ENCODE results near the gene MAPRE3.

Gene MAPRE3

DNA sequence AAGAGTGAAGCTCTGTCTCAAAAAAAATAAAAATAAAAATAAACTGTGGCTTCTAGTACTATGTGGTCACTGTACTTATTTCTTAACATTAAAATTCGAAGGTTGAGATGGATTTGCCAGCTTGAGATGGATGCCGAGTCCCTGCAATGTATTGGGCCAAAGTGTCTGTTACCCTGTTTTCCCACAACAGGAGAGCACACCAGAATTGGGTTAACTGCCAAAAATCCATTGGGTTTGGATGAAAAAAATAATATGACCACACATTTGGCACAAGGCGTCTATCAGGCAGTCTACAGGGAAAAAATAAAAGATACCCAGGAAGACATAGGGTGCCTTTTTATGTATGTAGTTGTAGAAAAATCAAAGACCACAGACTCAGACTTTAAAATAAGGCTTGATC lies 19.2 kb upstream of the MAPRE3 start:
- DNase-seq, result no peak

DNA sequence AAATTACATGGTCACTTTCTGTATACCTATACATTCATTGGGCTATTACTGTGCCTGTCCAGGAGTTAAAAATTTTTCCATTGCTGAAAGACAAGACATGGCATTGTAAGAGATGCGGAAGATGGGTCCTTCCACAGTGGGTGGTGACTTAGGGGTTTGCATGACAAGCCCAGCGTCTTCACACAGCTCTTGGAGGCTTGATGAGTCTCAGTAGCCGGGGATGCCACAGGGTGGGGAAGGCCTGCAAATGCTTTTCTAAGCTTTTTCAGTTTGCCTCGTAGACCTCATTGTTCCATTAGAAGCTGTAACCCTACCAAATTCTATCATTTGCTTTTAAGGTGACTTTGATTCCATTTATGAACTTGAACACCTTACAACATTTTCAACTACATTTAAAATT lies 18.1 kb upstream of the MAPRE3 start:
- no peak for DNase-seq

DNA sequence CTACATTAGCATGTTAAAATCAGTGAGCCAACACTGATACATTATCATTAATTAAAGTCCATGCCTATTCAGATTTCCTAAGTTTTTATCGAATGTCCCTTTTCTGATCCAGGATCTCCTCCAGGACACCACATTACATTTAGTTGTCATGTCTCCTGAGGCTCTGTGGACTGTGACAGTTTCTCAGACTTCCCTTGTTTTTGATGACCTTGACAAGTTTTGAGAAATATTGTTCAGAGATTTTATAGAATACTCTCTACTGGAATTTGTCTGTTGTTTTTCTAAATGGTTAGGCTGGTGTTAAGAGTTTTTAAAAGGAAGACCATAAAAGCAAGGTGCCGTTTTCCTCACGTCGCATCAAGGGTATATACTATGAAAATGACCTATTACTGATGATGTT lies 16.3 kb upstream of the MAPRE3 start:
- DNase-seq, result no peak

DNA sequence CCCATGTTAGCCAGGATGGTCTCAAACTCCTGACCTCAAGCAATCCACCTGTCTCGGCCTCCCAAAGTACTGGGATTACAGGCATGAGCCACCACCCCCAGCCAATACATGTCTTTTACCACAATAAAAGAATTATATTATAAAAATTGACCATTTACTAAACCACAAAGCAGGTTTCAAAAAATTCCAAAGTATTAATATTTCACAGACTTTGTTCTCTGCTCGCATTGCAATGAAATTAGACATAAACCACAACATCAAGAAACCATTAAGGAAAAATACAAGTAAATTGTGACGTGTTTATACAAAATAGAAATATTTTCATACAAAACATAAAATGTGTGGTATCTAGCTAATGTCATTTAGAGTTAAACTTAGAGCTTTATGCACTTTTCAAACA lies 13.4 kb upstream of the MAPRE3 start:
- no peak for DNase-seq

DNA sequence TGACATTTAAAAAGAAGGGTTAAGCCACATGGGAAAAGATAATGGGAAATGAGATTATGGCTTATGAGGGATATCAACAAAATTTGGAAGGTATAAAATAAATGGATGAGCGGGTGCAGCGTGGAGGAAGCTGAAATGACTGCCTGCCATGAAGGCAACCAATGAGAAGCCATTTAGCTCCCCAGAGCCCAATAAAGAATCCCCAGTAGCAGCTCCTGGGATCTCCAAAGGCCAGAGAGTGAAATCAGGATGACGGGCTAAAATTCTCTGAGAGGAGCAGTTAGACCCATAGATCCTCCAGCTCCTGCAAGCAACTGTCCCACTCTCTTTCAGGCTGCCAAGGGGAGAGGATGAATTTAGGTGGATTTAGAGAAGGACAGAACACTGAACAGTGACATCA lies 12.9 kb upstream of the MAPRE3 start:
- peak in 1 of 2 experiments; percentile 70 for DNase-seq

DNA sequence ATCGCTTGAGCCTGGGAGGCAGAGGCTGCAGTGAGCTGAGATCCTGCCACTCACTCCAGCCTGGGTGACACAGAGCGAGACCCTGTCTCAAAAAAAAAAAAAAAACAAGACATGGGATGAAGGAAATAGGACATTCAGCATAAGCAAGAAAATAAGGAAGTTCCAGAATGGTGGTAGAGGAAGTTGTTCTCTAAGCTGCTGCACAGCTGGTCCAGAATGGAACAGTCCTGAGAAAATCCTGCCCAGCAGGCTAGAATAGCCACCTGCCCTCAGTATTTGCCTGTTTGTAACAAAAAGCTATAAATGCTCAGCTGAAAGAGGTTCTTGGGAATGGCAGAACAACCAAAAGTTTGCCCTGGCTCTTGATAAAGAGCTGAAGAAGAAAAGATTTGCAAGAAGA lies 11.1 kb upstream of the MAPRE3 start:
- DNase-seq, result no peak

DNA sequence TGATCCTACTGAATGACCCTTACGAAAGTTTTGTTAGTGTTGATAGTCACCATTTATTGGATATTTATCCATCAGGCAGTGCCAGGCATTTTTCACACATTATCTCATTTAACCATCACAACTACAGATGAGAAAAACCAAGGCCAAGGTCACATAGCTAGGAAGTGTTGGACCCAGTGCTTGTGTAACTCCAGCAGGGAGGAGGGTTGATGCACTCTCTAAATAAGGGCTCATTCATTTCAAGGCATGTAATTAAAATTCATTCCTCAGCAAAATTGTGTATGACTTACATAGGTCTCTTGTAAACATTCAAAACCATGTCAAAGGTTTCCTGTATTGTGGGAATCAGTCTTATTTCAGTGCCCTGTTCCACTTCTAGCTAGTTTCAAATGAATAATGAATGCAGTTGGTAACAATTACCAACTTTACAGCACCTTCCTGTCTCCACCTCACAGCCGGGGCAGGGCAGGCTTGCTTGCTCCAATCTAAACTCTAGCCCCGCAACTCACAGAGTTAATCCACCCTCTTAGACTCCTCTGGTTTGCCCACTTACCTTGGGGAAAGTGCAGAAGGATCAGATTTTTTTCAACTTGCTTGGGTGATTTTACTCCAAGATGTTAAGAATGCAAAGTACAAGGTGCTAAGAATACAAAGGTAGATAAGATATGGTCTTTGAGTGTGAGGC lies 5.8 kb upstream of the MAPRE3 start:
- no peak for DNase-seq

DNA sequence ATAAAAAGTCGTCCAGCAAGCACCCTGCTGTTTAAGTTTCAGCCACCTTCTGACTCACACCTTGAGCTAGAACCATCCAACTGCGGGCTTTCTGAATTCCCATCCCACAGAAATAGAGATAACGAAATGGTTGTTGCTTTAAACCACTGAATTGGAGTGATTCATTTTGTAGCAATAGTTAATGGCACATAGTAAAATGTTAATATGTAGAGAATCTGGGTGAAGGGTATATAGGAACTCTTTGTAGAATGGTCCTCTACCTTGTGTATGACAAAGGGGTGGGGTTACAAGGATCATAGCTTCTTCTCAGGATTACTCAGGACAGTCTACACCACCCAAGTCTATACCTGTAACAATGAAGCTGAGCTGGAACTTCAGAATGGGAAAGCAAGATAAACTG lies 2.4 kb upstream of the MAPRE3 start:
- DNase-seq, result no peak

DNA sequence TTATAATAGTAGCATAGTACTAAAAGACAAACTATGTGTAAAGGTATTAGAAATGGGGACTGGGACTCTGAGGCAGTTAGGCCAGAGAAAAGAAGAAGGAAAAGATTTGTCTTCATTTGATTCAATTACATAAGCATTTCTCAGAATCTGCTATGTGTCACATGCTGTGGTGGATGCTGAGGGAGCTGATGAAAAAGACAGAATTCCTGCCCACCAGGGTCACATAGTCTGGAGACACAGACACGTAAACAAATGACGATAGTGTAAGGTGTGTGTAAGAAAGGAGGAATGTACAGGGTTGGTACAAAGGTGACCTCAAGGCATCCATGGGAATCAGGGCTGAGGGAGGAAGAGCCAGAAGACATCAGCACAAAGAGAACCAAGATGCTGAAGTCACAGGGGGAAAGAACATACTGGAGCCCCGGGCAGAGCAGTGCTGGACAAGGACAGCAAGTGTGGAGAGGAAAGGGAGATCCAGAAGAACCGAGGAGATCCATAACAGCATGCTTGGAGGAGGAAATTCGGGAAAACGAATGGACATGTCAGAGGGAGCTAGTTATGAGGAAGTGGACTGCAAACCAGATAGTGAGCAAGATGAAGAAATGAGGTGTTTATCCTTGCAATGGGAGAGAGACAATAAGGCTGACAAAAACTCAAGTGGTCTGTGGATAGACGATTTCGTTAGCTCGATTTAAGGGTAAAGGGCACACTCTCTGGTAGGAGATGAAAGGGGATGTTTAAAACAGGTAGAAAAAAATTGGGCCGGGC lies 1.2 kb upstream of the MAPRE3 start:
- no peak for DNase-seq

DNA sequence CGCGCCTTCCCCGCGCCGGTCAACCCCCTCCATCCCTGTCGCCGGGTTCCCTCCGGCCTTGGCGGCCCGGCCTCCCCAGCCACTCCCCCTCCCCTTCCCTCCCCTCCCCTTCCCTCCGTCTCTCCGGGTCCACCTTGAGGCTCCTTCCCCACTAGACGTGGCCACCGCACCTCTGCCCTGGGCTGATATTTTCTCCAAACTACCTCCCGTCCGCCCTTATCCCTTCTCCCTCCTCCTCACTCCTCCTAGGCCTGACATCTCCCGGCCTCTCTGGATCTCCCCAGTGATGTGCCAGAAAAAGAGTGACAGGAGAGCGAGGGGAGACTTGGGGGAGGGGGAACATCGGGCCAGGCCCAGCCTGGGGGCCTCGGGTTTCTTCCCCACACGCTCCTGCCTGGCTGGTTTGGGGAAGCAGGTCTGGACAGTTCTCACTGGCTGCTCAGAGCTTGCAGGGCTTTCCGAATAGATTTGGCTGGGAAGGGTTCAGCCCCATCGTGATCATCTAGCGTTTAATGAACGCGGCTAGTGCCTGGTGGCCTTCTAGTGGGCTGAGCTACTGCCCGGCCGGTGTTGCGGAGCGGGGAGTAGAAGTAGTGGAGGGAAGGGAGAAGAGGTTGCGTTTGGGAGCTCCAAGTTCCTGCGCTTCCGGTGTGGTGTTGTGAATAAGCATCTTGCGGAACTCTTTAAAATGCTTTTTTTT lies 641 bp downstream of the MAPRE3 start:
- peak; percentile 31 to 49 for DNase-seq

DNA sequence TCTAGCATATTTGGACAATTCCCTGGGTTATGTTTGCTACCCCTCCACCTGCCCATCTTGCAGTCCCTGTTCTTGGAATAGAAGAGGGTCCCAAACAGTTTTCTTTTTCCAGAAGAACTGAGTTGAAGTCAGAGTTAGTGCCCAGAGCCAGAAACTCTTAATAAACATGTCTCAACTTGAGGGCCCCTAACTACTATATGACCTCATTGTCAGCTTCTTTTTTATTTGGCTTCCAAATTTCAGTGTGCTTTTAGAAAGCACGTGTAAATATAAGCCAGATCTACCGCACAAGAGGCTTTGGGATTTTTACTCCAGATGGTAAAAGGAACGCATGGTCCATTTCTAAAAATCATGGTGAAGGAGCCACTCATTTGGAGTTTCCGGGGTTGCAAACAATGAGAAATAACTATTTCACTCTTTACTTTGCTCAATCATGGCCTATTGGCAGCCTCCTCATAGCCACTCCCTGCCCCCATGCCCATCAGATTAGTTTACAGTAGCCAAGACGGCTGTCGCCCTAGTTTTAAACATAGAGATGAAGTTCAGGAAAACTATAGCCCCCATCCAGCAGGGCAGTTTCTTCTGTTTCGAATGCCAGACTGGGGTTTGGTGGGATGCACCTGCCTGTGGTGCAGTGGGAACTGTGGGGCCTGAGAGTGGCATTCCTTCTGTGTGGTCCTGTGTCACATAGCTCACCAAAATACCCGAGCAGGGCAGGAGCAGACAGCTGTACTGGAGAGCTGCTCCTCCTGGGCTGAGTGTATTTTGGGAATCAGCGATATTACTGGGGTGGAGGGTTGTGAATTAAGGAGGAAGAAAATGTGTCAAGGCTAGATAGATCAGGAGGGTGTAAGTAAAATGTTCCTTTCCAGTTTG lies 1.7 kb downstream of the MAPRE3 start:
- DNase-seq, result no peak

DNA sequence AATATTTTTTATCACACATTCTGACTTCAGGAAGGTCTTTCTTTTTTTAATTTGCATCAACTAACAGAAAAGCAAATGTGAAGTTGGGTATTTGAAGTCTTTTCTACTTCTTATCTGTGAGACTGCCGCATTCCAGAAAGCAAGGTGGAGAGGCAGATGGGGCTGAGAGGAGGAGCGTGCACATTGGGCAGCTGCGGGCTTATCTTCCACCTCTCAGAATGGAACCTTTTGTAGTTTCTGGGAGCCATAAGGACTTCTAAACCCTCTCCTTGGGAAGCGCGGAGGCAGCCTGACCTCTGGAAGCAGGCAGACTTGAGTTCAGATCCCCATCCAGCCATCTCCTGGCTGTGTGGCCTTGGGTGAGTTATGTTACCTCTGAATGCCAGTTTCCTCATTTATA lies 3.9 kb downstream of the MAPRE3 start:
- DNase-seq, result no peak

DNA sequence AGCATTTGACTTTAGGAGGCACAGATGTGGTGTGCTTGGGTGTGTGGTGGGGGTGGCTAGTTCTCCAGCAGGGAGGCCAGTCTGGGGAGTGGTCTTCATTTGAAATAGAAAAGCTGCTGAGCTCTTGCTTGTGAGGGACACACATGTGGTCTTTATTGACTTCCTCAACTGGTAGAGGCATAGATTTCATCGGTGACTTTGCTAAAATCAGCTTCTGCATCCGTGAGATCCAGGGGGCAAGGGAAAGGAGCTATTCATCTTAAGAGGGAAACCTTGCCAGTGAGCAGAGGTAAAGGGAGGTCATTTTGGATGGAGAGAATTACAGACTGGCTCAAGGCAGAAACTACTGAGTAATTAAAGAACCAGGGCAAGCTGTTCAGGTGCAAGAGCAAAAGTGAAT lies 4.7 kb downstream of the MAPRE3 start:
- DNase-seq, result no peak

DNA sequence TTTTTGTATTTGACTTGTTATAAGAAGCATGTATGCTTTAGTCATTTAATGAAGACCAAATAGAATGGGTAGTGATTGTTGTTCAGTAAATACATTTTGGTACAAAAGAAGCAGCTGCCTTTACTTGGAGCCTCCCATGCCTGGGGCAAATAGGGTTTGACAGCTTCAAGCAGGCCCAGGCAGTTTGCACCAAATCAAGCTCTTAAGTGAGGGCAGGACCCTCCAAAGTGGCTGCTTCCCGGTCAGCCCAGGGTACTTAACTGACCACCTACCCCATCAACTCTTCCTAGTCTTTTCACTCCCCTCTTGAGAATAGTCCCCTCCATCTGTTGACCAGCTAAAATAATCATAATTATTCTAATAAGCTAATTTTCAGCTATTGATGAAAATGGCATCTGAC lies 5.2 kb downstream of the MAPRE3 start:
- DNase-seq, result no peak

DNA sequence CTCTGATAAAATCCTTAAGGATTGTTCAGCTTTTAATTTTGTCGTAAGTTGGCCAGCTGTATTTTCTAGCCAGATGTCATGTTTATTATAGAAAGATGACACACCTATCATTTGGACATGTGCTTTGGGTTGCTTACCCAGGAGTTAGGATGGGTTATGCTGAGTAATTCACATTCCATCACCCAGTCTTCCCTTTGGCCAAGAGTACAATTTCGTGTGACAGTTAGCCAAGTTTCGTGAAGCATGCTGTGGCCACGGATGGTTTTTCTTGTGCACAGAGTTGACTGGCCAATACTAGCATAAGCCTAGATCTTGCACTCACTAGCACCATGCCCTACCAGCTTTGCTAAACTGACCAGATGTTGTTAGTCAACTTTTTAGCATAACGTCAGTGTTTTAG lies 5.8 kb downstream of the MAPRE3 start:
- DNase-seq, result no peak

DNA sequence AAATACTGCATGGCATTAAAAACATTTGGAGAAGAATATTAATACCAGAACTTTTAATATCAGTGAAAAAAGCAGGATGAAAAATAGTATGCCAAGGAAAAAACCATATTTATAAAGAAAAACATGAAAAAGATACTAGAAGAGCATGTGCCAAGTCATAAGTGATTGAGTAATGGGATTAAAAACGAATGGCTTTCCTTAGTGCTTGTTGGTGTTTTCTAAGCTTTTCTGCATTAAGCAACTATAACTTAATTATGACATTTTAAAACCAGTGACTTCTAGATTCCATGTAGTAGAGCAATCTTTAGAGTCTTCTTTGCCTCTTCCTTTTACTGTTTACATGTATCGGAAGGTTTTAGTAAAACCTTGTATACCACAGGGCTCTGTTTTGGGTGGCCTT lies 6.6 kb downstream of the MAPRE3 start:
- no peak for DNase-seq

DNA sequence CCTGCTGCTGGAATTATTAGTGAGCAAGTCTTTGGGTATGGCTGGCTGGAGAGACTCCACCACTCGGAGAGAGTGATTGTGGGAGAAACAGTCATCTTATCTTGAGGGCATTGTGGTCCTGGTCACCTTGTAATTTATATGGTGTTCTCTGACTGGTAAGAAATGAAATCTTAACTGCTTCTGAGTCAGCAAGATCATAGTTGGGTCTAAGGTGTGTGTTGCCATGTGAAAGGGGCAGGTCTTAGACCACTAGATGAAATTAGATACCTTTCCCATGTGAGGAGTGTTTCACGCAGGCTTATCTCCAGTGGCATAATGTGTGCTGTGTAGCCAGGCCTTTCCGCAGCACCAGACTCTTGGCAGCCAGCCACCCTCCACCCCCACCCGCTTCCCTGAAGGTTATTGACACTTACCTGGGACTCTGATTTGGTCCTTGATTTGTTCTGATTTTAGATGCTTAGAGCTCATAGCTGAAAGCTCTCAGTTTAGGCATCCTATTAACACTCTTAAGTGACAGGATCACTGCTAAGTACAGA lies 7.7 kb downstream of the MAPRE3 start:
- DNase-seq, result no peak

DNA sequence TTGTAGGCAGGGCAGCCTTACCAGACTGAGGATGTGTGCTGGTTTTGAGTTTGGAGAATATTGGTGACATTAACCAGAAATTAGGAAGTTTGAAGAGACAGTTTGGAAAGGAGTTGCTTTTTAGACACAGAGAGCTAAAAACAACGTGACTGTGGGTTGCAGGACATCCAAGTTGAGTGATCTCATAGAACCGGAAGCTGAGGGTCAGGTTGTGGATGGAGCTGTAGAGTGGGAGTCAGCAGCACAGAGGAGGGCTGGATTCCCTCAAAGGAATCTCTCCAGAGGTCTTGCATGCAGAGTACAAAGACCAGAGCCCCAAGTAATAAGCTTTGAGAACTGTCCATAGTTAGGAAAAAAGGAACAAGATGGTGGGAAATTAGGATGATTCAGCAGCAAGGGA lies 9.3 kb downstream of the MAPRE3 start:
- DNase-seq, result no peak

DNA sequence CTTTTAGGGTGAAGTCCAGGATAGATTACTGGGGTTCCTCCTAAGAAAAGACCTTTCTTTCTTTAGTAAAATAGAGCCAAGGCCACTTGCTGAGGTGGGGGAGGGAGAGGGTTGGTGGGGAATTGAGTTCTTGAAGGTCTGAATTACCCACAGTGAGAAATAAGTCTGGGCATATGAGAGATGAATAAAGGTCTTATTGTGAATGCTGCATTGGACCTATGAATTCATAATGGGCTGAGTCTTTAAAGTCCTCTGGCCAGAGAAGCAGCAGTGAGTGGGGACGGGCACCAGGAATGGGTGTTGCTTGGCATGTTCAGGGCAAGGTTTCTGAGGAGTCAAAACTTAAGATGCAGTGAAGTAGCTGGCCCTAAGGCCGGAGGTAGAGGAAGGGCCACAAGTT lies 10.5 kb downstream of the MAPRE3 start:
- DNase-seq, result no peak

DNA sequence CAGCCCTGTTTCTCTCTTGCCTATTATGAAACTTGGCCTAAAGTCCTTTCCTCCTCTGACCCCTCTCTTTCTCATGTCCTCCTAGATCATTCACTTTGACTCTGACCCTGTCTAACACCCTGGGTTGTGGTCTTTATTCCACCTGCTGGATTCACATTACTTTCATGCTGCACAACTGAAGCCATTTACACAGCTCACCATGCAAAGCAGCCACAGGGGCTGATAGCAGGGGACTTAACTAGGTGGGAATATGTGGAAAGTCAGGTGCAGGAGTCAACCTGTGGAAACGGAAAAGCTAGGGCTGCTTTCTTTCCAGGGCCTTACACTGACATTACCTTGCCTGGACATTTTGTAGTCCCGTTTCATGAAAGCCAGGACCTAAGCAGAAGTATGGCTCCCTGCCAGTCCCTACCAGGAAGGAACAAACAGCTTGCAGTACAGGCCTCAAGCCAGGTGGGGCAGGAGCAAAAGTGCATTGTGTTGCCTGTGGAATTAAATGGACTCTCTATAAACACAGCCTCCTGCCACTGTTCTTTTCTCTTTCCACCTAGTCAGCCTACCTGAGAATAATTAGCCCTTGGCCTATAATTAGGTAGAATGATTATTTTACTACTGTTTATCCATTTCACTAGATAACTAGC lies 11.8 kb downstream of the MAPRE3 start:
- peak; percentile 58 to 84 for DNase-seq

DNA sequence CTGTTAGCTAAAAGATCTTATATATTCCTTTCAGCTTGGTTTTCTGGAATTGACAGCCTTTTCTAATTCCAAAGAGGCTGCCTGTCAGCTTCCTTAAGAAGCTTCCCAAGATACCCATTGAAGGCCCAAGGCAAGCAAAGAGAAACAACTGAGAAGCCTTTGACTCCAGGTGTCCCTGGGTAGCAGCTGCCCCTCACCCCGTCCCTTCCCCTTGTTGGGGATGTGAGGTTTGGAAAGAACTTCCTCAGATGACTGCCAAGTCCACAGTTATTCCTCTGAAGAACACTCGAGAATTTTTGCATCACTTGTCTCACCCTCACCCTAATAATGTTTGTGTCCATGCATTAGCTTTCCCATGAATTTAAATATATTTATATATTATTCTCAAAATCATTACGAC lies 13.3 kb downstream of the MAPRE3 start:
- DNase-seq, result no peak

DNA sequence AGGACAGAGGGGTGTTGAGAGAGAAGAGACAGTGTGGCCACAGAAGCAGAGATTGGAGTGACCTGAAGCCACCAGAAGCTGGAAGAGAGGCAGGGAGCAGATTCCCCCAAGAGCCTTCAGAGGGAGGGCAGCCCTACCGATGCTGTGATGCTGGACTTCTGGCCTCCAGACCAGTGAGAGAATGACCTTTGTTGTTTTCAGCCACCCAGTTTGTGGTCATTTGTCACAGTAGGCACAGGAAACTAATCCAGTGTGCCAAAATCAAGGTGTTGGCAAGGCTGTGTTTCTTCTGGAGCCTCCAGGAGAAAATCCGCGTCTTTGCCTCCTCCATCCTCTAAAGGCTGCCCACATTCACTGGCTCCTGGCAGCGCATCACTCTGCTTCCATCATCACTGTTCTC lies 15.4 kb downstream of the MAPRE3 start:
- no peak for DNase-seq
